B cell (primary cell): ENCODE measurements around the gene PPP2R5C. TPM values are rescaled to one million over a fixed set of nuclear protein-coding genes. Genes with fewer than 3 reads are reported as not detected.
A peak's percentile ranks its signal among the peaks of the same experiment; 100 is the strongest.

Source experiments
- ATAC-seq: fragments of 200-7000 bp; cut with Tn5 transposase; one replicate; pipeline ENCODE4 v1.10.0; 2021; ENCODE audit warnings: low read depth, mild to moderate bottlenecking, moderate number of reproducible peaks, moderate library complexity
- CTCF ChIA-PET: fragments of 350-600 bp; sonication (Branson Sonifier 250); formaldehyde crosslinking; loops from one replicate; lab custom pipeline; 2021; ENCODE audit warnings: antibody characterized with exemption, inconsistent platforms; lab: Charles Lee
- POLR2A ChIA-PET: fragments of 350-600 bp; sonication (Branson Sonifier 250); formaldehyde crosslinking; loops from one replicate; lab custom pipeline; 2021; ENCODE audit warnings: antibody characterized with exemption; lab: Charles Lee
- DNase-seq: peaks from one replicate; pipeline ENCODE4 v3.0.0; 2013
- H2AFZ ChIP-seq: 2 replicates; pipeline ENCODE4 v1.6.1; 2012; ENCODE audit warnings: mild to moderate bottlenecking, low read depth, low read length; ENCODE audit not compliant: insufficient read depth, poor library complexity, severe bottlenecking
- H3K27ac ChIP-seq, 2 donors: 1 replicate in 1 of 2; 2 replicates in 1 of 2; pipeline ENCODE4 v1.5.1; 2012 to 2013; ENCODE audit warnings: low read length in 2 of 2, mild to moderate bottlenecking in 2 of 2, moderate library complexity in 1 of 2
- H3K27me3 ChIP-seq, 4 experiments: fragments of 200-600 bp in 1 of 4; sonication (generic) in 1 of 4; replicated peaks in 1 of 4; 1 replicate in 2 of 4; 2 replicates in 2 of 4; pipeline versions ENCODE4 v1.6.1 to v1.7.0; 2013 to 2016; ENCODE audit warnings: low read length in 3 of 4, mild to moderate bottlenecking in 2 of 4, mixed read lengths in 1 of 4, moderate library complexity in 1 of 4; ENCODE audit not compliant: insufficient read depth in 4 of 4, control insufficient read depth in 3 of 4; ENCODE audit errors: control extremely low read depth in 1 of 4
- H3K36me3 ChIP-seq, 2 experiments: replicated peaks in 1 of 2; 1 replicate in 1 of 2; 2 replicates in 1 of 2; pipeline versions ENCODE4 v1.6.1 to v1.7.1; 2013; ENCODE audit warnings: low read length in 1 of 2; ENCODE audit not compliant: insufficient read depth in 2 of 2, control insufficient read depth in 1 of 2; ENCODE audit errors: control extremely low read depth in 1 of 2, extremely low read depth in 1 of 2
- H3K4me1 ChIP-seq, 2 donors: fragments of 200-600 bp in 1 of 2; sonication (generic) in 1 of 2; 1 replicate in 1 of 2; 2 replicates in 1 of 2; pipeline versions ENCODE4 v1.5.1 to v1.6.1; 2013 to 2017; ENCODE audit warnings: low read length in 2 of 2; ENCODE audit not compliant: control insufficient read depth in 2 of 2, insufficient read depth in 2 of 2
- H3K4me2 ChIP-seq: replicated peaks from 2 replicates; pipeline ENCODE3; 2012; ENCODE audit warnings: mild to moderate bottlenecking, low read depth, low read length; ENCODE audit not compliant: poor library complexity, severe bottlenecking
- H3K4me3 ChIP-seq, 5 experiments: fragments of 200-600 bp in 1 of 5; sonication (generic) in 1 of 5; 1 replicate in 3 of 5; 2 replicates in 2 of 5; pipeline versions ENCODE4 v1.5.1 to v1.7.0; 2011 to 2016; ENCODE audit warnings: low read length in 4 of 5, mild to moderate bottlenecking in 4 of 5, low read depth in 2 of 5, control low read depth in 1 of 5, moderate library complexity in 1 of 5; ENCODE audit not compliant: insufficient read depth in 1 of 5; ENCODE audit errors: control extremely low read depth in 1 of 5, extremely low read depth in 1 of 5
- H3K79me2 ChIP-seq: fragments of 200-600 bp; sonication (generic); one replicate; pipeline ENCODE4 v1.6.0; 2016; ENCODE audit warnings: low read length; ENCODE audit not compliant: control insufficient read depth, insufficient read depth
- H3K9ac ChIP-seq: fragments of 200-600 bp; sonication (generic); 2 replicates; pipeline ENCODE4 v1.6.1; 2017; ENCODE audit warnings: mild to moderate bottlenecking, low read length, moderate library complexity
- H3K9me3 ChIP-seq, 3 donors: one replicate each; pipeline versions ENCODE4 v1.6.1 to v1.7.1; 2013; ENCODE audit warnings: low read length in 2 of 3; ENCODE audit not compliant: control insufficient read depth in 2 of 3, insufficient read depth in 1 of 3; ENCODE audit errors: control extremely low read depth in 1 of 3
- H4K20me1 ChIP-seq: 2 replicates; pipeline ENCODE4 v1.6.0; 2012; ENCODE audit warnings: mild to moderate bottlenecking, low read length; ENCODE audit not compliant: insufficient read depth, control insufficient read depth, poor library complexity, severe bottlenecking
- H3K27ac Mint-ChIP-seq: one replicate; pipeline ENCODE4 v1.8.0; 2021; ENCODE audit warnings: mixed read lengths
- H3K27me3 Mint-ChIP-seq: one replicate; pipeline ENCODE4 v1.8.0; 2021; ENCODE audit warnings: mixed read lengths
- H3K4me1 Mint-ChIP-seq: one replicate; pipeline ENCODE4 v1.8.0; 2021; ENCODE audit warnings: mixed read lengths
- H3K4me3 Mint-ChIP-seq: one replicate; pipeline ENCODE4 v1.8.0; 2021; ENCODE audit warnings: mixed read lengths
- H3K9me3 Mint-ChIP-seq: one replicate; pipeline ENCODE4 v1.8.0; 2022; ENCODE audit warnings: mixed read lengths; ENCODE audit not compliant: insufficient read depth
- EZH2 ChIP-seq: IDR thresholded peaks from 2 replicates; pipeline ENCODE4 v1.6.1; 2012; ENCODE audit warnings: borderline replicate concordance, low read depth, mild to moderate bottlenecking, moderate library complexity, low read length; ENCODE audit not compliant: insufficient read depth, poor library complexity, severe bottlenecking
- WGBS: methylation state at CpG from one replicate; pipeline ENCODE4 v1.1.5; 2013; ENCODE audit warnings: missing lambda C conversion rate; ENCODE audit not compliant: insufficient coverage; 5-methylcytosine and 5-hydroxymethylcytosine counted together
- intact Hi-C: fragments of 100-400 bp; cut with micrococcal nuclease; formaldehyde crosslinking; loops from one replicate; pipeline ENCODE4 v1.10.0; 2022
- polyA plus RNA-seq: library from polyadenylated mRNA; depleted of rRNA; stranded (reverse); fragments of >200 nt; gene quantifications from 2 replicates; pipeline ENCODE4 v1.2.3, GENCODE V29; 2012
- total RNA-seq, 2 donors: library from RNA; stranded (reverse); fragments of 120-200 nt in 1 of 2; gene quantifications; 1 replicate in 1 of 2; 2 replicates in 1 of 2; pipeline versions ENCODE4 v1.2.3 to v1.2.4, GENCODE V29; 2013 to 2022
- TF ChIP-seq, protein P1 (sequence below): fragments of 200-600 bp; IDR thresholded peaks from one replicate; pipeline ENCODE4 v1.8.0; 2022; ENCODE audit warnings: antibody characterized with exemption, mild to moderate bottlenecking

PPP2R5C gene
- total and polyA plus RNA-seq, 2 donors (not counting 1 experiment from before 2014, with no cell fraction given), result 91.7 to 330 TPM

DNA sequence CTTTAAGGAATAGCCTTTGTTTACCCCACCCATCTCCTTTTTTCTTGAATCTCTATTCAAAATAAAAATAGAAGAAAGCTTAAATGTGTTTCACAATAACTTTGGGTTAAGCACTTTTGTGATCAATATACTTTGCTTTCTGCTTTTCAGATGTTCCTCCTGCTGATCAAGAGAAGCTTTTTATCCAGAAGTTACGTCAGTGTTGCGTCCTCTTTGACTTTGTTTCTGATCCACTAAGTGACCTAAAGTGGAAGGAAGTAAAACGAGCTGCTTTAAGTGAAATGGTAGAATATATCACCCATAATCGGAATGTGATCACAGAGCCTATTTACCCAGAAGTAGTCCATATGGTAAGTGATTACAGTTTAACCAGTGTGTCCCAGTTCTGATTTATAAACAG lies 95.0 kb downstream of the PPP2R5C start:
- intact Hi-C loops, result no loop called here
- H3K27ac ChIP-seq, result peak overlapping the region in 1 of 2 donors; percentile 26
- H3K9me3 ChIP-seq, result no peaks in the 10 kb centered on the region
- TF ChIP-seq EZH2, result no peak
- TF ChIP-seq, protein P1, sequence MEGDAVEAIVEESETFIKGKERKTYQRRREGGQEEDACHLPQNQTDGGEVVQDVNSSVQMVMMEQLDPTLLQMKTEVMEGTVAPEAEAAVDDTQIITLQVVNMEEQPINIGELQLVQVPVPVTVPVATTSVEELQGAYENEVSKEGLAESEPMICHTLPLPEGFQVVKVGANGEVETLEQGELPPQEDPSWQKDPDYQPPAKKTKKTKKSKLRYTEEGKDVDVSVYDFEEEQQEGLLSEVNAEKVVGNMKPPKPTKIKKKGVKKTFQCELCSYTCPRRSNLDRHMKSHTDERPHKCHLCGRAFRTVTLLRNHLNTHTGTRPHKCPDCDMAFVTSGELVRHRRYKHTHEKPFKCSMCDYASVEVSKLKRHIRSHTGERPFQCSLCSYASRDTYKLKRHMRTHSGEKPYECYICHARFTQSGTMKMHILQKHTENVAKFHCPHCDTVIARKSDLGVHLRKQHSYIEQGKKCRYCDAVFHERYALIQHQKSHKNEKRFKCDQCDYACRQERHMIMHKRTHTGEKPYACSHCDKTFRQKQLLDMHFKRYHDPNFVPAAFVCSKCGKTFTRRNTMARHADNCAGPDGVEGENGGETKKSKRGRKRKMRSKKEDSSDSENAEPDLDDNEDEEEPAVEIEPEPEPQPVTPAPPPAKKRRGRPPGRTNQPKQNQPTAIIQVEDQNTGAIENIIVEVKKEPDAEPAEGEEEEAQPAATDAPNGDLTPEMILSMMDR, result no peak
- peaks cover 16 to 27% of the 10 kb centered on the region in 2 donors for H3K4me1 ChIP-seq
- CTCF ChIA-PET, result interaction anchor here (1.2 to 2.0 kb wide), 3 partner anchors 10 to 86 kb away, joined by 5 to 6 read pairs (median 5); no protein-coding TSS in a partner anchor
- no peak overlapping the region for H2AFZ ChIP-seq
- POLR2A ChIA-PET, result no interaction called here
- no peak overlapping the region for H3K4me3 Mint-ChIP-seq
- no peak overlapping the region for H3K4me2 ChIP-seq
- H3K9me3 Mint-ChIP-seq, result no peaks in the 10 kb centered on the region
- ATAC-seq (no peak), DNase-seq (no peak)
- H3K27me3 ChIP-seq, result no peaks in the 10 kb centered on the region
- H3K9ac ChIP-seq, result no peak overlapping the region
- peaks cover 88% of the 10 kb centered on the region for H4K20me1 ChIP-seq
- H3K79me2 ChIP-seq, result peaks cover 98% of the 10 kb centered on the region
- peak overlapping the region; percentile 18 for H3K27ac Mint-ChIP-seq
- H3K4me1 Mint-ChIP-seq, result peaks cover 49% of the 10 kb centered on the region
- WGBS, result 100% methylated on average over 1 of the region's 4 CpGs
- peaks cover 3 to 58% of the 10 kb centered on the region in 2 experiments for H3K36me3 ChIP-seq
- no peak overlapping the region for H3K4me3 ChIP-seq
- H3K27me3 Mint-ChIP-seq, result no peaks in the 10 kb centered on the region

DNA sequence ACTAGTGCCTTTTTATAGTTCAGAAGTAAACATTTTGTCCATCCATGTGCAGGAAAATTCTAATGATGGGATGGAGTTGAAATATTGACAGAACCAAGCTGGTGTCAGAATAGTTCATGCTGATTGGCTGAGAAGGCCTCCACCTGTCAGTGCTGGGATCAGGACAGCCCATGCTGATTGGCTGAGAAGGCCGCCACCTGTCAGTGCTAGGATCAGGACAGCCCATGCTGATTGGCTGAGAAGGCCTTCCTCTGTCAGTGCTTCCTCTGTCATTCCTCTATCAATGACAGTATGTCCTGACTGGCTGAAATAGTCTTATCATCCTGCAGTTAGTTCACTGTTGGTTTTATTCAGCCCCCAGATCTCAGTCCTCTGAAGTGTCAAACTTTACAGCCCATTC lies 95.7 kb downstream of the PPP2R5C start:
- Histone ChIP-seq H3K4me1 (peaks cover 9 to 20% of the 10 kb centered on the region in 2 donors), H3K4me2 (no peak overlapping the region), H3K79me2 (peaks cover 98% of the 10 kb centered on the region), H3K36me3 (peaks cover 3 to 60% of the 10 kb centered on the region in 2 experiments), H4K20me1 (peaks cover 88% of the 10 kb centered on the region), H3K27ac (no peak overlapping the region), H2AFZ (no peak overlapping the region), H3K9me3 (no peaks in the 10 kb centered on the region), H3K27me3 (no peaks in the 10 kb centered on the region), H3K4me3 (no peak overlapping the region), H3K9ac (no peak overlapping the region)
- no peaks in the 10 kb centered on the region for H3K27me3 Mint-ChIP-seq
- ChIA-PET CTCF (interaction anchor here (1.2 to 2.0 kb wide), 2 partner anchors 11 to 14 kb away, joined by 5 to 6 read pairs; no protein-coding TSS in a partner anchor), POLR2A (no interaction called here)
- H3K27ac Mint-ChIP-seq, result no peak overlapping the region
- peaks cover 43% of the 10 kb centered on the region for H3K4me1 Mint-ChIP-seq
- ATAC-seq, result no peak
- no peak for DNase-seq
- no peaks in the 10 kb centered on the region for H3K9me3 Mint-ChIP-seq
- 88% methylated on average over 1 of the region's 1 CpG for WGBS
- TF ChIP-seq, protein P1, result no peak
- TF ChIP-seq EZH2, result no peak
- intact Hi-C loops, result no loop called here
- no peak overlapping the region for H3K4me3 Mint-ChIP-seq
